Right hindlimb (tissue), 1 donor: Measurements from ENCODE around the gene NTNG1.
A peak's percentile ranks its signal among the peaks of the same experiment; 100 is the strongest.

Experiments
- DNase-seq: peaks from one replicate; pipeline ENCODE4 v3.0.0-alpha.2; 2018

The NTNG1 gene

GRCh38 chr1:107264561-107264960 is 123.7 kb downstream of the NTNG1 start:
- DNase-seq = no peak

GRCh38 chr1:107267489-107267888 is 126.7 kb downstream of the NTNG1 start:
- no peak for DNase-seq

GRCh38 chr1:107272321-107272720 is 131.5 kb downstream of the NTNG1 start:
- DNase-seq = no peak

- DNase-seq = no peak
Measured at GRCh38 chr1:107273515-107273914, 132.7 kb downstream of the NTNG1 start.

- no peak for DNase-seq
Measured at GRCh38 chr1:107274227-107274626, 133.4 kb downstream of the NTNG1 start.

- no peak for DNase-seq
Measured at GRCh38 chr1:107276247-107276646, 135.4 kb downstream of the NTNG1 start.

- DNase-seq = peak; percentile 22
Measured at GRCh38 chr1:107277022-107277421, 136.2 kb downstream of the NTNG1 start.

- no peak for DNase-seq
Measured at GRCh38 chr1:107286125-107286524, 145.3 kb downstream of the NTNG1 start.

- DNase-seq = no peak
Measured at GRCh38 chr1:107291987-107292386, 151.1 kb downstream of the NTNG1 start.

- DNase-seq = no peak
Measured at GRCh38 chr1:107293901-107294613, 153.2 kb downstream of the NTNG1 start.

- DNase-seq = no peak
Measured at GRCh38 chr1:107294686-107295085, 153.8 kb downstream of the NTNG1 start.

GRCh38 chr1:107297681-107298080 is 156.8 kb downstream of the NTNG1 start:
- no peak for DNase-seq

GRCh38 chr1:107298526-107298925 is 157.7 kb downstream of the NTNG1 start:
- no peak for DNase-seq

GRCh38 chr1:107299521-107299920 is 158.7 kb downstream of the NTNG1 start:
- no peak for DNase-seq

- no peak for DNase-seq
Measured at GRCh38 chr1:107309962-107310361, 169.1 kb downstream of the NTNG1 start.

- no peak for DNase-seq
Measured at GRCh38 chr1:107315652-107316051, 174.8 kb downstream of the NTNG1 start.

- DNase-seq = no peak
Measured at GRCh38 chr1:107318932-107319331, 178.1 kb downstream of the NTNG1 start.

GRCh38 chr1:107323784-107324183 is 182.9 kb downstream of the NTNG1 start:
- DNase-seq = no peak

GRCh38 chr1:107326824-107327445 is 186.1 kb downstream of the NTNG1 start:
- DNase-seq = no peak

- DNase-seq = no peak
Measured at GRCh38 chr1:107327446-107327845, 186.6 kb downstream of the NTNG1 start.

- DNase-seq = no peak
Measured at GRCh38 chr1:107328087-107328486, 187.2 kb downstream of the NTNG1 start.

GRCh38 chr1:107339775-107340174 is 198.9 kb downstream of the NTNG1 start:
- no peak for DNase-seq

- no peak for DNase-seq
Measured at GRCh38 chr1:107342316-107342715, 201.5 kb downstream of the NTNG1 start.

GRCh38 chr1:107342768-107343167 is 201.9 kb downstream of the NTNG1 start:
- no peak for DNase-seq

GRCh38 chr1:107343601-107344000 is 202.8 kb downstream of the NTNG1 start:
- DNase-seq = no peak
